SJCRH30 (cell line): ENCODE results near the gene AFF2. TPM values are rescaled to one million over a fixed set of nuclear protein-coding genes. Genes with fewer than 3 reads are reported as not detected.
"Not testable (repeated sequence)": the region's sequence is repeated elsewhere in the genome, so short reads cannot be mapped to it uniquely, and the experiment has no call there.

Experiments
- DNase-seq, 2 experiments: peaks; one replicate each; pipeline ENCODE4 v3.0.0-alpha.2; 2015 to 2020
- H3K27ac ChIP-seq: fragments of 250-450 bp; sonication (Bioruptor Pico); 2 replicates; pipeline ENCODE4 v1.5.1; 2020; ENCODE audit warnings: mild to moderate bottlenecking, moderate library complexity
- H3K27me3 ChIP-seq: fragments of 250-450 bp; sonication (Bioruptor Pico); 2 replicates; pipeline ENCODE4 v1.5.1; 2020; ENCODE audit warnings: mild to moderate bottlenecking, moderate library complexity
- H3K36me3 ChIP-seq: fragments of 250-450 bp; sonication (Bioruptor Pico); 2 replicates; pipeline ENCODE4 v1.5.1; 2020; ENCODE audit warnings: mild to moderate bottlenecking, moderate library complexity
- H3K4me1 ChIP-seq: fragments of 250-450 bp; sonication (Bioruptor Pico); 2 replicates; pipeline ENCODE4 v1.5.1; 2020; ENCODE audit warnings: mild to moderate bottlenecking, moderate library complexity
- H3K4me3 ChIP-seq: fragments of 250-450 bp; sonication (Bioruptor Pico); 2 replicates; pipeline ENCODE4 v1.5.1; 2020; ENCODE audit warnings: mild to moderate bottlenecking, moderate library complexity
- H3K9me3 ChIP-seq: fragments of 250-450 bp; sonication (Bioruptor Pico); replicated peaks from 2 replicates; pipeline ENCODE4 v1.5.1; 2020; ENCODE audit warnings: mild to moderate bottlenecking, moderate library complexity
- total RNA-seq: library from RNA; depleted of rRNA; stranded (reverse); fragments of >200 nt; shearing (Covaris generic); gene quantifications from 2 replicates; pipeline ENCODE4 v1.2.3, GENCODE V29; 2014

Gene AFF2
- total RNA-seq, 1 experiment from 2014 or later: 0.06 TPM

DNA sequence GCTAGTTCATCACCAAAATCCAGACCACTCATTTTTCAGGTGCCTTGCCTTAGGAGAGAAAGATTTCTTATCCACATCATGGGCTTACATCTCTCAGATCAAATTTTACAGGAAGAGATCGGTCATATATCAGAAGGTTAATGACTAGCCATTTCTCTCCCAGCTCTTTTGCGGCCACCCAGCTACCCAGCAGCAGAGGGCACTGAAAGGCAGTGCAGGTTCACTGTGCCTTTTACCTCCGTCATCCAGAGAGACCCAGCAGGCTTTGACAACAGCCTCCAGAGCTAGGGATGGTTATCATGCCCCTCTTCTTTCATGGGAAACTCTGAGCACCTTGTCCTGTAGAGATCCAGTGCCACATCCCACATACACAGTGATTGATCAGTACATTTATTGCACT lies 384.8 kb downstream of the AFF2 start:
- Histone ChIP-seq H3K4me1 (no peaks in the 10 kb centered on the region), H3K27ac (no peak overlapping the region), H3K27me3 (no peaks in the 10 kb centered on the region), H3K4me3 (no peak overlapping the region), H3K36me3 (no peaks in the 10 kb centered on the region), H3K9me3 (no peaks in the 10 kb centered on the region)
- DNase-seq: no peak

DNA sequence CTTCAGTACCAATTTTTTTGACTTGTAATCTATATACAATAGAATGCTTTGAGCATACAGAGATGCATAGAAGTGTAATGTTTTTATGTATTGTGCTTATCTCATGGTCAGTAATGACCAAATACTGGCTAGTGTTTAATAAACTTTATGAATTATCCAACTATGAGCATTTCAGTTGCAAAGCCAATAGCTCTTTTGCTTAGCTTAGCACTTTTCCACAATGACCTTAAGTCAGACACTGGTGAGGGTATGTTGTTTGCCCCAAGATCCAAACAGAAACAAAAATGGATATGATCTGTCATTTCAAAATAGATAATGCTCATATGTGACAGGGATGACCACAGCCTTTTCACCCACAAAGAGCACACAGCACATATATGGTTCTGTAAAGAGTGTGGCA lies 393.0 kb downstream of the AFF2 start:
- no peaks in the 10 kb centered on the region for H3K4me1 ChIP-seq
- DNase-seq: no peak
- H3K4me3 ChIP-seq: no peak overlapping the region

DNA sequence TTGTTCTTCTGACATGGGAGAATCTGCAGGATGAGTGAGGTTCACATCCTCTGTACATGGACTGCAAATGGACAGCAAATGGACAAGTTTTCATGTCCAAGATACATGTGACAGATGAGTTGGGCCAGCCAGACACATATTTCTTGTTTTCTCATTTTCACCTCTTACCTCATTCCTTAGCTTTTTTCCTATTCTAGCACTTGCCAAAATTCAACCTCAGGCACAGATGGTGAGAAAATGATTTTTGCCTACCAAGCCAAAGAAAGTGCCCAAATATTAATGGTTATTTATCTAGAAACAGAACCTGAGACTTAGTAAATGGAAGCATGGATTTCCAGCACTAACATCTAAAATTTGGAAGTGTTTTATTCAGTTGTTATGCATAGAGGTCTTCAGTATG lies 402.2 kb downstream of the AFF2 start:
- no peaks in the 10 kb centered on the region for H3K27me3 ChIP-seq
- no peak overlapping the region for H3K4me3 ChIP-seq
- no peaks in the 10 kb centered on the region for H3K36me3 ChIP-seq
- no peaks in the 10 kb centered on the region for H3K9me3 ChIP-seq
- DNase-seq: no peak
- no peak overlapping the region for H3K27ac ChIP-seq
- no peaks in the 10 kb centered on the region for H3K4me1 ChIP-seq

More for the DNA sequence above, 393.0 kb downstream of the AFF2 start:
- Histone ChIP-seq H3K36me3 (no peaks in the 10 kb centered on the region), H3K9me3 (no peaks in the 10 kb centered on the region), H3K27me3 (no peaks in the 10 kb centered on the region), H3K27ac (no peak overlapping the region)

DNA sequence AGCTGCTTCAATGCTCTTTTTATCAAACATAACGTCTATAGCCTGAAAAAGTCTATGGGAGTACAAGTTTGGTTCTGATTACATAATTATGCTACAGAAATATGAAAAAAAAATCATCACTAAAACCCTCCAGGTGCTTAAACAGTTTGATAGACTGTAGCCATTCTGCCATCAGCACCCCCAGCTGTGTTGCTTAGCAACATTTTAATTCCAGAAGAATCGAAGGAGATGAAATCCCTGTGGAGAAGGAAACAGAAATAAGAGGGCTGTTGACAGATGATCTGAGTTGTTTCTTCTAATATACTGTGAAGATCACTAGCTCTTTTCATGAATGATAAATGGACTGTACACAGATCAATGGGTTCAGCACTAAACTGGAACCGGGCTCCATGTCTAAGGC lies 402.8 kb downstream of the AFF2 start:
- Histone ChIP-seq H3K4me1 (no peaks in the 10 kb centered on the region), H3K4me3 (no peak overlapping the region), H3K9me3 (no peaks in the 10 kb centered on the region), H3K27ac (no peak overlapping the region), H3K27me3 (no peaks in the 10 kb centered on the region), H3K36me3 (no peaks in the 10 kb centered on the region)
- no peak for DNase-seq

DNA sequence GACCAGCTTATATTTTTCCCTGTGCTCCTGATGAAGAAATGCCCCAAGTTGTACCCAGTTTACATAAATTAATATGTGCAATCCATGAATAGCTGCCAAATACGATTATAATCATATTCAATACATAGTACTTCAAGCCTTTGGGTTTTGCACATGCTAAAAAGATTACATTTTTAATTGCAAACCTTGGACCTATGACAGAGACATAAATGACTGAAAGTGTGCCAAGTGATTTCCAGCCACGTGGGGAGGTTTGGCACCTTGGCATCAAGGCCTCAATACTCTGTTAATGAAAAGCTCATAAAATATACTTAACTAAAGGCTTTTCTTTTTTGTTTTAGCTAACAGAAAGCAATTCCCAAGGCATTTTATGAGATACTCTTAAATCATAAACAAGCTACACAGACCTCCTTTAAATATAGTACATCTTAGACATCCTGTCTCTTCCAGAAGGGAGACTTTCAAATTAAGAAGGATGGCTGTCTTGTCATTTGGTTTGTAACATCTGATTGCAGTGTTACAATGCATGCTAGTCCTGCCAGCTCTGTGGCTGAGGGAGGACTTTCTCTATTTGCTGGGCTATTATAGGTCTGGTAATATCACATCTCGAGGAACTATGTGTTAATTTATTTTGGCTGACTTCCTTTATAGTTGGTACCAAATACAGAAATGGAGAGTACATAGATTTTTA lies 404.1 kb downstream of the AFF2 start:
- H3K27me3 ChIP-seq: no peaks in the 10 kb centered on the region
- H3K4me3 ChIP-seq: no peak overlapping the region
- no peak overlapping the region for H3K27ac ChIP-seq
- no peaks in the 10 kb centered on the region for H3K9me3 ChIP-seq
- no peaks in the 10 kb centered on the region for H3K36me3 ChIP-seq
- DNase-seq: no peak
- no peaks in the 10 kb centered on the region for H3K4me1 ChIP-seq

DNA sequence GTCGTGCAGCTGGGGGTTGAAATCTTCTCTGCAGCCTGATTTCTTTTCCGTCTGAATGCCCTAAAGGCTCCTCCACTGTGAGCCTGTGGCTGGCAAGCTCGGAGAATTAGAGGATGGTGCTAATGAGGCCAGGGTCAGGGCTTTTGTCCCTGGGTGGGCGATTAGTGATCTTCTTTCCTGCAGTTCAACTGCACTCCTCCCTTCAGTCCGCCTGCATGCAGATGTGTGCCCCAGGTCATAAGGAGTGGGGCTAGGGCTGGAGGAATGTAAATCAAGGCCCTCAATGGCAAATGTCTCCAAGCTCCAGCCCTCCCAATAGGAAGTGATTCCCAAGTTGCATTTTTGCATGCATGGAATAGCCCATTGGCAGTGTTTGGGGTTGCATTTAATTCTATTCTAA lies 405.0 kb downstream of the AFF2 start:
- Histone ChIP-seq H3K27me3 (no peaks in the 10 kb centered on the region), H3K36me3 (no peaks in the 10 kb centered on the region), H3K9me3 (no peaks in the 10 kb centered on the region), H3K27ac (no peak overlapping the region), H3K4me1 (no peaks in the 10 kb centered on the region), H3K4me3 (no peak overlapping the region)
- DNase-seq: no peak

DNA sequence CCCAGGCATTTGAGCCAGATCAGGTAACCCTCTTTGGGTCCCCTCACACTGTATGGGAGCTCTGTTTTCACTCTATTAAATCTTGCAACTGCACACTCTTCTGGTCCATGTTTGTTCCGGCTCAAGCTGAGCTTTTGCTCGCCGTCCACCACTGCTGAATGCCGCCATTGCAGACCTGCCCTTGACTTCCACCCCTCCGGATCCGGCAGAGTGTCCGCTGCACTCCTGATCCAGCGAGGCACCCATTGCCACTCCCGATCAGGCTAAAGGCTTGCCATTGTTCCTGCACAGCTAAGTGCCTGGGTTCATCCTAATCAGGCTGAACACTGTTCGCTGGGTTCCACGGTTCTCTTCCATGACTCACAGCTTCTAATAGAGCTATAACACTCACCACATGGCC lies 406.2 kb downstream of the AFF2 start:
- not testable (repeated sequence) for H3K27me3 ChIP-seq, H3K4me3 ChIP-seq, DNase-seq, H3K9me3 ChIP-seq, H3K36me3 ChIP-seq, H3K4me1 ChIP-seq, H3K27ac ChIP-seq

DNA sequence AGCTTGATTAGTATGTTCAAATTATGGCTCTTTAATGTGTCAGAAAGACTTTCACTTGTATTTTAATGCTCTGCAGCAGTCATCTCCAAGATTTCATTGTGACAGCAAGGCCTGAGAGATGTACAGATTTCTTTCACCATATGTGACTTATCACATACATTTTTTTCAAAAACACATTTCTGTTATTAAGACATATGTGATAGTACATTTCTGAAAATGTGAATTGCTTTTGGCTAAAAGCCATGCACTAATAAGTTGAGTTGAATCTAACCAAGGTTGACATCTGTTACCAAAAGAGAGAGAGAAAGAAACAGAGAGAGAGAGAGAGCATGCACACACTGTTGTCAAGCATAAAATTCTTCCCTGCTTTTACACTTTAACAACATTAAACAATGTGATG lies 409.3 kb downstream of the AFF2 start:
- Histone ChIP-seq H3K27ac (no peak overlapping the region), H3K27me3 (no peaks in the 10 kb centered on the region), H3K4me1 (no peaks in the 10 kb centered on the region), H3K36me3 (no peaks in the 10 kb centered on the region), H3K9me3 (no peaks in the 10 kb centered on the region), H3K4me3 (no peak overlapping the region)
- no peak for DNase-seq

DNA sequence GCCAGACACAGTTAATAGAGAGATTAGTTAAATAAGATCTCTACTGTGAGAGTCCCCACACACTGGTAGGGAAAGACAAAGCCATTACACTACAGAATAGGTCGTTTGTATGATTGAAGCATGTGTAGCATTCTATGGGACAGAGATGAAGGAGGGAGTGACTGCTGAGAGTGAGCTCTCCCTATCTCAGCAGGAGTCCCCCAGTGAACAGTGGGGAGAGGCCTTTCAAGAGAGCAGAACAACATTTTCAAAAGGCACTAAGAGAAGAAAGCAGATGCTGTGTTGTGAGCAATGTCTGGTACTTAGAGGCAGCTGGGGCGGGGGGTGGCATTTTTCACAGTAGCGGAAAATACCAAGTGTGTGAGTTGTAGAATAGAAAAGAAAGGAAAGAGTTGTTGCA lies 413.6 kb downstream of the AFF2 start:
- no peak for DNase-seq
- no peak overlapping the region for H3K27ac ChIP-seq
- no peaks in the 10 kb centered on the region for H3K36me3 ChIP-seq
- H3K4me1 ChIP-seq: no peaks in the 10 kb centered on the region
- H3K4me3 ChIP-seq: no peak overlapping the region
- H3K9me3 ChIP-seq: no peaks in the 10 kb centered on the region
- no peaks in the 10 kb centered on the region for H3K27me3 ChIP-seq

DNA sequence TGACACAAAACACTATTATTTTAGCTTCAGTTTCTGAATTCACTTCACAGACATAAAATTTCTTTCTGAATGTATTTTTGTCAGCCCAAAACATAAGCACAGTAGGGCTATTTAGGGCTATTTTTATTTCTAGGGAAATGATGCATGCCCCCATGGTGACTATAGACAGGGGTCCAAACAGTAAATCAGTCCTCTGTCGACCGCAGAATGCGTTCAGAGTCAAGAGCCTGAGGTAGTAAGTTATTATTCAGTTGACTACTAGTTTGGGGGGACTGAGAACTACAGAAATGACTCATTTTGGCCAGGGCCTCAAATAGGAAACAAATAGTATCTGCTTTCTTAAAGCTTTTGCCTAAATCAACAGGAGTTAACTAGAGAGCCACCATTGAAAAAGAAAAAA lies 414.4 kb downstream of the AFF2 start:
- Histone ChIP-seq H3K4me1 (no peaks in the 10 kb centered on the region), H3K4me3 (no peak overlapping the region), H3K27ac (no peak overlapping the region), H3K27me3 (no peaks in the 10 kb centered on the region), H3K9me3 (no peaks in the 10 kb centered on the region), H3K36me3 (no peaks in the 10 kb centered on the region)
- no peak for DNase-seq

DNA sequence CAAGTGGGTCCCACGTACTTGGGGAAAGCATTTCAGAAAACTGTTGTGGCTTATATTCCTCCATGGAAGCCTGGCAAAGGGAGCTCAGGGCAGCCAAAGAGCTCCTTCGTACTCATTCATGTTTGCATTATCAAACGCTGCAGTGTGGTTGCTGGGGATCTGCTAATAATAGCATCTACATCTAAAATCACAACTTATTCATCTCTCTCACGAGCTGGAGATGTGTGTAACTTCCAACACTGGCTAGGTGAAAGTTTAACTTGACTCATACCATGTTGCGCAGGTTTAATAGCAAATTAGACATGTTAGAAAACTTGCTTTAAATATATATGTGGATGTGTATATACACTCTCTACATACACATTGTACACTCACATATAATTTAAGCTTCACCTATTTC lies 415.1 kb downstream of the AFF2 start:
- no peaks in the 10 kb centered on the region for H3K9me3 ChIP-seq
- no peaks in the 10 kb centered on the region for H3K27me3 ChIP-seq
- no peaks in the 10 kb centered on the region for H3K36me3 ChIP-seq
- no peak for DNase-seq
- no peak overlapping the region for H3K27ac ChIP-seq
- H3K4me3 ChIP-seq: no peak overlapping the region
- no peaks in the 10 kb centered on the region for H3K4me1 ChIP-seq

DNA sequence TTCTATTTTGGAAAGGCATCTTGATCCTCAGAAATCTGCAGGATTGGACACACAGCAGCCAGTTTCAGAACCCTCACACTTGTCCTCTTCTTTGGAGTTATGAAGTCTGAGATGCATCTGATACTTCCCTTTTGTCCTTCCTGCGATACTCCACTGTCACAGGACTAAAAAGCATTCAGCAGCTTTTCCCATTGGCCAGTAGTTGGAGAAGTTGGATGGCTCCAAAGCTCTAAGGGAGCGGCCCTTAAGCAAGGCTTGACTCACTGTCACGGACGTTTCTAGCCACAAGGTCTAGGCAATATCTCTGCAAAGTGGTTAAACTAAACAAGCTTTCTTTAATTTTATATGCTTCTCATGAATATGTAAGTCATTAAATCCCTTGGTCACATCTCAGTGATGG lies 417.0 kb downstream of the AFF2 start:
- Histone ChIP-seq H3K27ac (no peak overlapping the region), H3K36me3 (no peaks in the 10 kb centered on the region), H3K4me1 (no peaks in the 10 kb centered on the region), H3K27me3 (no peaks in the 10 kb centered on the region), H3K4me3 (no peak overlapping the region), H3K9me3 (no peaks in the 10 kb centered on the region)
- DNase-seq: no peak

DNA sequence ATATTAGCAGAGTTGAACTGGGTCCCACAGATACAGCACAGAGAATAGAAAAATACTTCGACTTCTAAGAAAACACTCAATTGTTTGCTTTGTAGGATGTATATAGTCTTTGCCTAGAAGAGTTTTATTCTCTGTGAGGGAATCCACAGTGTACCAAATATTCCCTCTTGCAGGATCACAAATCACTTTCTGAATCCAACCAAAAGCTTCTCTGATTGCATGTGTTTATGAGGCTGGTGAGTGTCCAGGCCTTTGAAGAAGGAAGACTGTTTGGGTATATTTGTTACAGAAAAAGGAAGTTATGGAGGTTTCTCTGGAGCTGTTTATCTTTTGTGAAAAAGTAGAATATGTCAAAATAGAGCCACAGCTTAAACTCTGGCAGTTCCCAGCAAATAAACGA lies 423.2 kb downstream of the AFF2 start:
- Histone ChIP-seq H3K27me3 (no peaks in the 10 kb centered on the region), H3K4me3 (no peak overlapping the region), H3K36me3 (no peaks in the 10 kb centered on the region), H3K27ac (no peak overlapping the region), H3K9me3 (no peaks in the 10 kb centered on the region), H3K4me1 (no peaks in the 10 kb centered on the region)
- DNase-seq: no peak

DNA sequence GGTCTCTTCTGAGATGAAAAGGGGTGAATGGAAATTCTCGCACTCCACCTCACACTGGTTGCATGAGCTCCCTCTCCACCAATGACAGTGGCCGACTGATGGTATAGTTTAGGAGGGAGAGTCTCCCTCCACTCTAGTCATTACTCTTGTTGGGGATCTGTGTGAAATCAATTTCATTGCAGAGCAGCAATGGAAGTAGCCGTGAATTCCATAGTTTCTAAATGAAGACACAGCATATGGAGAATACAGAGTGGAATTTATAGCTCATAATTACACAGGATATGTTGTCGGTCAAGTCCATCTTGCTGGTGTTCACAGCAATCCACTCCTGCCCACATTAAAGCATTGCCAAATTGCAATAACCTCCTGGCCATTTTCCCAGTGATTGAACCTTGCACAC lies 426.0 kb downstream of the AFF2 start:
- Histone ChIP-seq H3K27ac (no peak overlapping the region), H3K4me3 (no peak overlapping the region), H3K4me1 (no peaks in the 10 kb centered on the region), H3K9me3 (no peaks in the 10 kb centered on the region), H3K36me3 (no peaks in the 10 kb centered on the region), H3K27me3 (no peaks in the 10 kb centered on the region)
- DNase-seq: no peak

DNA sequence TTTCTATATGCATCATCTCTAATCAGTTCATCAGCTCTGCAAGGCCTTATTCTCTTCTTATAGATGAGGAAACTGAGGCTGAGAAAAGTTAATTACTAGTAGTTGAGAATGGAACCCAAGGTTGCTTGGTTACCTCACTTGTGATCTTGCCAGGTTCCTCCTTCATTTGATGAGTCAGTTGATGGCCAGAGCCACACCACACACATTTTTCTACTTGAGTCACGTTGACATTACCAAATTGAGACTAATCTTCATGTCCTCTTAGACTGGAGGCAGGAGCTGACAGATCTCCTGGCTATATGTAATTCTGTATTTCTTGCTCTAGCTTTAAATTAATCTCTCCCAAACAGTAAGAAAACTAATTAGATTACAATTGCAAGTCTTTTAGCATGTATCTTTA lies 428.4 kb downstream of the AFF2 start:
- no peak for DNase-seq
- H3K9me3 ChIP-seq: no peaks in the 10 kb centered on the region
- no peaks in the 10 kb centered on the region for H3K36me3 ChIP-seq
- H3K4me3 ChIP-seq: no peak overlapping the region
- H3K27me3 ChIP-seq: no peaks in the 10 kb centered on the region
- H3K27ac ChIP-seq: no peak overlapping the region
- H3K4me1 ChIP-seq: no peaks in the 10 kb centered on the region

DNA sequence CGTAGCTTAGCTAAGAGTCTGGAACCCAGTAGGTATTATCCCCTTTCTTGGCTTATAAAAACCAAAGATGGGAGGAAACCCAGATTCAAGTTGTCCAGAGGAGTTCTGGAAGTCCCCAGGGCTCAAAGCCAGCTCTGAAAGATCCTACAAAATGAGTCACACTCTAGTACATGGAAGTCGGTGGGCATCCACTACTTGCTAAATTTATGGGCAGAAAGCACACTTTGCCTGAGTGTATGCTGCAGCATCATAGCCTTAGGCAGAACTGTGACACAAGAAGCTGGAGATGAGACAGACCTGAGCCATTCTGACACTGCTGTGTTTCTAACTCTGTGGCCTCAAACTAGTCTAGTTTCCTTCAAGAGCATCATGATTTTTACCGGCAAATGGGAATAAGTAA lies 429.3 kb downstream of the AFF2 start:
- Histone ChIP-seq H3K27me3 (no peaks in the 10 kb centered on the region), H3K4me3 (no peak overlapping the region), H3K36me3 (no peaks in the 10 kb centered on the region), H3K4me1 (no peaks in the 10 kb centered on the region), H3K27ac (no peak overlapping the region), H3K9me3 (no peaks in the 10 kb centered on the region)
- DNase-seq: no peak
